ENCODE data around the gene PPFIA1. TPM values are rescaled to one million over a fixed set of nuclear protein-coding genes. Genes with fewer than 3 reads are reported as not detected.
A peak's percentile ranks its signal among the peaks of the same experiment; 100 is the strongest.

Gene PPFIA1
- polyA plus RNA-seq, 2 of the 4 experiments (the other 2 are of a cell fraction): 23.3 to 45.6 TPM

- TF ChIP-seq MAX (IDR thresholded peaks at IDR 0.05): no peak
- TF ChIP-seq KDM5A (IDR thresholded peaks at IDR 0.05): no peak
- no peak for TF ChIP-seq HEYL (CRISPR knock-in tag; IDR thresholded peaks at IDR 0.05)
- TF ChIP-seq REST (IDR thresholded peaks at IDR 0.05): no peak
Observed at GRCh38 chr11:70381350-70381749, 110.9 kb downstream of the PPFIA1 start (continued).

GRCh38 chr11:70381872-70382861, 111.7 kb downstream of the PPFIA1 start:
- FAIRE-seq (no peak), DNase-seq (ENCODE audit: low read depth in 1 of 2, low spot score in 1 of 2) (peak; percentile 54 to 69), ATAC-seq (peak; percentile 87 to 88)
- Histone ChIP-seq H3K9me3 (no peaks in the 10 kb centered on the region), H3K4me2 (peak overlapping the region; percentile 13; the same call in 2 of the 3 replicates), H3K4me1 (peaks cover 18% of the 10 kb centered on the region), H3K4me3 (no peak overlapping the region), H3K27ac (peak overlapping the region; percentile 36 to 79; a peak in 5 of 6 replicates)
- 67% methylated on average over 15 of the region's 15 CpGs for WGBS (ENCODE audit: missing lambda C conversion rate)
- ChIA-PET CTCF (interaction anchor here (2.2 kb wide), 1 partner anchor 11 kb away, joined by 6 read pairs; no protein-coding TSS in a partner anchor), POLR2A (interaction anchor here (1.4 kb wide), 1 partner anchor 17 kb away, joined by 3 read pairs; no protein-coding TSS in a partner anchor)
- TF ChIP-seq ZC3H11A (IDR thresholded peaks at IDR 0.05) (no peak), MAFK (IDR thresholded peaks at IDR 0.05; ENCODE audit: partially characterized antibody) (peak; percentile 97), NFE2L2 (conservative IDR thresholded peaks at IDR 0.05; ENCODE audit: low read length) (peak; percentile 68)

GRCh38 chr11:70383664-70384565, 113.4 kb downstream of the PPFIA1 start:
- ATAC-seq: no peak
- WGBS (ENCODE audit: missing lambda C conversion rate): 88% methylated on average over 11 of the region's 11 CpGs
- ChIA-PET CTCF (interaction anchor here (2.2 kb wide), 1 partner anchor 9 kb away, joined by 6 read pairs; no protein-coding TSS in a partner anchor), POLR2A (no interaction called here)
- DNase-seq (ENCODE audit: low read depth in 1 of 2, low spot score in 1 of 2): no peak
- Histone ChIP-seq H3K4me1 (peaks cover 18% of the 10 kb centered on the region), H3K4me2 (no peak overlapping the region), H3K27ac (no peak overlapping the region), H3K9me3 (no peaks in the 10 kb centered on the region), H3K4me3 (no peak overlapping the region)
- no peak for FAIRE-seq
- TF ChIP-seq JUNB (IDR thresholded peaks at IDR 0.05): no peak
- no peak for TF ChIP-seq ZC3H11A (IDR thresholded peaks at IDR 0.05)
- no peak for TF ChIP-seq KDM5A (IDR thresholded peaks at IDR 0.05)
- TF ChIP-seq FOSB (CRISPR knock-in tag; IDR thresholded peaks at IDR 0.05): no peak
- no peak for TF ChIP-seq HMGXB4 (CRISPR knock-in tag; IDR thresholded peaks at IDR 0.05; ENCODE audit: borderline replicate concordance)
- no peak for TF ChIP-seq ZSCAN20 (CRISPR knock-in tag; IDR thresholded peaks at IDR 0.05)
